GM23338 (cell line): ENCODE data around the gene PSMA7. TPM values are rescaled to one million over a fixed set of nuclear protein-coding genes. Genes with fewer than 3 reads are reported as not detected.

ENCODE experiments used
- ATAC-seq: fragments of 200-7000 bp; cut with Tn5 transposase; 3 replicates; pipeline ENCODE4 v1.9.1; 2020
- DNase-seq: peaks from one replicate; pipeline ENCODE4 v3.0.0-alpha.2; 2015; ENCODE audit warnings: low spot score
- H2AFZ ChIP-seq: fragments of 200-600 bp; sonication (generic); 2 replicates; pipeline ENCODE4 v1.8.0; 2016; ENCODE audit warnings: antibody characterized with exemption, mild to moderate bottlenecking, moderate library complexity
- H3F3A ChIP-seq: fragments of 200-600 bp; sonication (generic); replicated peaks from 2 replicates; pipeline ENCODE4 v1.8.0; 2017; ENCODE audit warnings: antibody characterized with exemption, mixed run types, low read depth
- H3K27ac ChIP-seq: fragments of 200-600 bp; sonication (generic); 2 replicates; pipeline ENCODE4 v1.6.1; 2016; ENCODE audit warnings: low read depth
- H3K27me3 ChIP-seq: fragments of 200-600 bp; sonication (generic); 2 replicates; pipeline ENCODE4 v1.8.0; 2016; ENCODE audit warnings: mild to moderate bottlenecking, mixed run types, moderate library complexity; ENCODE audit not compliant: insufficient read depth
- H3K36me3 ChIP-seq: fragments of 200-600 bp; sonication (generic); 2 replicates; pipeline ENCODE4 v1.8.0; 2016; ENCODE audit warnings: mild to moderate bottlenecking; ENCODE audit not compliant: insufficient read depth
- H3K4me1 ChIP-seq: fragments of 200-600 bp; sonication (generic); 2 replicates; pipeline ENCODE4 v1.8.0; 2016; ENCODE audit warnings: mild to moderate bottlenecking, moderate library complexity; ENCODE audit not compliant: insufficient read depth
- H3K4me2 ChIP-seq: fragments of 200-600 bp; sonication (generic); 2 replicates; pipeline ENCODE4 v1.7.1; 2017; ENCODE audit warnings: mixed run types
- H3K4me3 ChIP-seq: fragments of 200-600 bp; sonication (generic); 2 replicates; pipeline ENCODE4 v1.6.1; 2016; ENCODE audit warnings: mixed run types
- H3K79me2 ChIP-seq: fragments of 200-600 bp; sonication (generic); replicated peaks from 2 replicates; pipeline ENCODE4 v1.8.0; 2017; ENCODE audit warnings: mild to moderate bottlenecking; ENCODE audit not compliant: insufficient read depth
- H3K9me2 ChIP-seq: fragments of 200-600 bp; sonication (generic); 2 replicates; pipeline ENCODE4 v1.8.0; 2017; ENCODE audit not compliant: insufficient read depth
- H4K20me1 ChIP-seq: fragments of 200-600 bp; sonication (generic); replicated peaks from 2 replicates; pipeline ENCODE4 v1.8.0; 2017; ENCODE audit warnings: mild to moderate bottlenecking; ENCODE audit not compliant: insufficient read depth
- H3K27ac Mint-ChIP-seq: 2 replicates; pipeline ENCODE4 v1.8.0; 2020; ENCODE audit warnings: inconsistent platforms, mild to moderate bottlenecking, moderate library complexity, mixed read lengths
- H3K27me3 Mint-ChIP-seq: 3 replicates; pipeline ENCODE4 v1.8.0; 2022; ENCODE audit warnings: low read depth, mild to moderate bottlenecking, moderate library complexity, mixed read lengths, inconsistent platforms; ENCODE audit not compliant: insufficient read depth, poor library complexity
- H3K36me3 Mint-ChIP-seq: 3 replicates; pipeline ENCODE4 v1.8.0; 2021; ENCODE audit warnings: low read depth, mild to moderate bottlenecking, inconsistent platforms, moderate library complexity, mixed read lengths
- H3K4me1 Mint-ChIP-seq: 3 replicates; pipeline ENCODE4 v1.8.0; 2020; ENCODE audit warnings: mild to moderate bottlenecking, inconsistent platforms, mixed read lengths
- H3K4me3 Mint-ChIP-seq: 3 replicates; pipeline ENCODE4 v1.8.0; 2021; ENCODE audit warnings: moderate library complexity, mild to moderate bottlenecking, inconsistent platforms, mixed read lengths
- H3K9me3 Mint-ChIP-seq: 3 replicates; pipeline ENCODE4 v1.8.0; 2020; ENCODE audit warnings: moderate library complexity, mild to moderate bottlenecking, inconsistent platforms, mixed read lengths
- CREB1 ChIP-seq: fragments of 250-450 bp; sonication (Bioruptor Pico); IDR thresholded peaks from 2 replicates; pipeline ENCODE4 v1.5.0; 2020; ENCODE audit warnings: low read depth, mild to moderate bottlenecking, moderate library complexity
- ETS1 ChIP-seq: IDR thresholded peaks from 2 replicates; pipeline ENCODE4 v1.6.1; 2016; ENCODE audit warnings: antibody characterized with exemption
- EZH2 ChIP-seq: fragments of 200-600 bp; sonication (generic); IDR thresholded peaks from one replicate; pipeline ENCODE4 v1.8.0; 2017; ENCODE audit warnings: antibody characterized with exemption, mild to moderate bottlenecking, low read depth; ENCODE audit not compliant: unreplicated experiment
- JUNB ChIP-seq: IDR thresholded peaks from one replicate; pipeline ENCODE4 v1.6.1; 2016; ENCODE audit warnings: antibody characterized with exemption; ENCODE audit not compliant: unreplicated experiment
- NANOG ChIP-seq: IDR thresholded peaks from 2 replicates; pipeline ENCODE4 v1.6.1; 2016; ENCODE audit warnings: antibody characterized with exemption, borderline replicate concordance
- REST ChIP-seq: IDR thresholded peaks from one replicate; pipeline ENCODE4 v1.6.1; 2018; ENCODE audit warnings: antibody characterized with exemption; ENCODE audit not compliant: unreplicated experiment
- ZNF331 ChIP-seq: fragments of 250-450 bp; sonication (Bioruptor Pico); IDR thresholded peaks from 2 replicates; pipeline ENCODE4 v1.5.0; 2020; ENCODE audit warnings: low read depth, mild to moderate bottlenecking, moderate library complexity
- ZNF462 ChIP-seq: fragments of 250-450 bp; sonication (Bioruptor Pico); IDR thresholded peaks from 2 replicates; pipeline ENCODE4 v1.5.0; 2020; ENCODE audit warnings: mild to moderate bottlenecking, moderate library complexity
- polyA plus RNA-seq: library from polyadenylated mRNA; unstranded; fragments of >200 nt; fragmentation: Nextera tagmentation; extraction: Ambion mirVana; gene quantifications from 2 replicates; pipeline ENCODE4 v1.2.1, GENCODE V29; 2016
- total RNA-seq: library from RNA; depleted of rRNA; stranded (reverse); fragments of >200 nt; shearing (Covaris generic); gene quantifications from 2 replicates; pipeline ENCODE4 v1.2.3, GENCODE V29; 2014

Gene PSMA7
- total and polyA plus RNA-seq, 2 experiments from 2014 or later: 357 to 628 TPM

GRCh38 chr20:62167474-62167873 lies 24.3 kb upstream of the PSMA7 start:
- peaks cover 20% of the 10 kb centered on the region for H3K36me3 ChIP-seq
- H3K79me2 ChIP-seq: no peaks in the 10 kb centered on the region
- H3K9me3 Mint-ChIP-seq: no peaks in the 10 kb centered on the region
- peaks cover 37% of the 10 kb centered on the region for H3K36me3 Mint-ChIP-seq
- H3K27me3 Mint-ChIP-seq: peaks cover 15% of the 10 kb centered on the region
- no peaks in the 10 kb centered on the region for H3F3A ChIP-seq
- no peaks in the 10 kb centered on the region for H3K9me2 ChIP-seq
- H2AFZ ChIP-seq: no peak overlapping the region
- H3K27ac ChIP-seq: no peak overlapping the region
- no peak for TF ChIP-seq CREB1 (CRISPR knock-in tag)
- TF ChIP-seq NANOG: no peak
- TF ChIP-seq ETS1: no peak
- TF ChIP-seq ZNF331 (CRISPR knock-in tag): no peak
- TF ChIP-seq REST: no peak
- no peak for TF ChIP-seq EZH2
- no peak for TF ChIP-seq ZNF462
- no peak for TF ChIP-seq JUNB
- DNase-seq (no peak), ATAC-seq (no peak)
- no peaks in the 10 kb centered on the region for H3K4me1 ChIP-seq
- no peak overlapping the region for H3K4me3 ChIP-seq
- H3K4me3 Mint-ChIP-seq: no peak overlapping the region
- H3K27ac Mint-ChIP-seq: no peak overlapping the region
- H4K20me1 ChIP-seq: no peaks in the 10 kb centered on the region; the same call in 1 of the 2 replicates
- no peak overlapping the region for H3K4me2 ChIP-seq
- H3K4me1 Mint-ChIP-seq: no peaks in the 10 kb centered on the region
- H3K27me3 ChIP-seq: no peaks in the 10 kb centered on the region
